Measurements from ENCODE around the gene TMEM174.
"Not testable (repeated sequence)": the region's sequence is repeated elsewhere in the genome, so short reads cannot be mapped to it uniquely, and the experiment has no call there.

The TMEM174 gene

GRCh38 chr5:73193592-73193991, 20.6 kb downstream of the TMEM174 start:
- no peak for DNase-seq

GRCh38 chr5:73196201-73196600, 23.2 kb downstream of the TMEM174 start:
- no peak for DNase-seq

- no peak for DNase-seq
These were observed 24.8 kb downstream of the TMEM174 start for GRCh38 chr5:73197637-73198257.

DNA sequence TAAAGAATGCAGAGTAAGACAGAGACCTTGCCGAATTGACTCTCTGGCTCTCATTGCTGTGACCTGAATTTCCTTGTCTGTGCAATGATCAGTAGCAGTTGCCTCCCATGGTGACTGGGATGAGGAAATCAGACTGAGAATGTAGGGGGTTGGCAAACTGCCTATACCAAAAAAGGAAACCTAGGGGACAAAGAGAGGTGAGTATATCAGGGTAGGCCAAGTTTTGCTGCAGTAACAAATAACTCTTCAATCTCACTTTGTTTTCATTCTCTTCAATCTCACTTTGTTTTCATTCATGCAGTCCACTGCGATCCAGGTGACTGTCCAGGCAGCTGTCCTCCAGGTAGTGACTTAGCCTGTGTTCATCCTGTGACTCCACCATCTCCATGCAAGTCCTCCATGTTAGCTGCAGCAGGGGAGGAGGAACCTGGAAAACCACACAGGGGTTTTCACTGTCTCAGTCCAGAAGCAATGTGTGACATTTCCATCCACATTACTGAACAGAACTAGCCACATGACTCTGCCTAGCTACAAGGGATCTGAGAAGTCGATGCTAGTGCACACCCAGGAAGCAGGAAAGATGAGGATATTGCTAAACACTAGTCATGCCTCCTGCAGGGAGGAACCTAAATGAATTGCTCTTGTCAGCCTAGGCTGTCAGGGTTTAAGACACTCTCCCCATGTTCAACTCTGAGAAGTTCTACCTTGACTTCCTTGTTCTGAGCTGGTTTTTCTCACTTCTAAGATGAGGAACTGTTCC, 26.0 kb downstream of the TMEM174 start:
- no peak for DNase-seq

DNA sequence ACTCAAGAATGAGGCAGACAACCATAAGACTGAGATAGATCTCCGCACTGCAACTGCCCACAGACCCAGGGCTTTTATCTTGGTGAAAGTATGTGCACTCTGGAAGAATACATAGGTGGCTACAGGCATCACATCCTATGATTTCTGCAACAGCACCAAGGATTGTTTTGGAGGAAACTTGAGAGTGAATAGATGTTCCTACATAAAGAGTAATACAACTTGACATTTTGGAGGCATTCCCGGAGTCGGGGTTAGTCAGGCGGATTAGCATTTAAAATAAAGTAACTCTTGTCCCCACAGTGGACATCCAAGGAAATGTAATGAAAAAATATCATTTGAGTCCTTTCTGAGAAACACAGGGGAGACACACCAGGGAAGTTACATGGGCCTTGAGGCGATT, 26.7 kb downstream of the TMEM174 start:
- DNase-seq: no peak

GRCh38 chr5:73201547-73202513, 28.8 kb downstream of the TMEM174 start:
- DNase-seq: peak in 49 of 56 donors; percentile 0 to 78 (median 39)

- no peak for DNase-seq
These were observed 31.3 kb downstream of the TMEM174 start for GRCh38 chr5:73204332-73204731.

GRCh38 chr5:73204733-73205132, 31.7 kb downstream of the TMEM174 start:
- no peak for DNase-seq

DNA sequence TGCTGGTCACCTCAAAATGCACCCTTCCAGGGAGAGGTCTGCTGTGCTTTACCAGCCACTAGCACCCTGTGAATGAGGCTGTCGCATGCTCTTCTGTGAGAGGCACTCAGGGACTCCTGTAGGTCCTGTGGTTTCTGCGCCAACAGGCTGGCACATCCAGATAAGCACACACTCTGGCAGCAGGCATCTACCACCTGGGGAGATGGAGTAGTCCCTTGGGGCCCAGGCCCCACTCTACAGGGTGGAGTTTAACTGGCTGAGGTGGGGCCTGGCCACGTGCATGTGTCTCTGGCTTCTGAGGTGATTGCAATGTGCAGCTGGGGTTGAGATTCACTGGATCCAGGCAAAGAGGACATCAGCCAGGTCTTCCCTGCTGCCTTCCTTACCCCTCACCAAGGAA, 32.3 kb downstream of the TMEM174 start:
- no peak for DNase-seq

DNA sequence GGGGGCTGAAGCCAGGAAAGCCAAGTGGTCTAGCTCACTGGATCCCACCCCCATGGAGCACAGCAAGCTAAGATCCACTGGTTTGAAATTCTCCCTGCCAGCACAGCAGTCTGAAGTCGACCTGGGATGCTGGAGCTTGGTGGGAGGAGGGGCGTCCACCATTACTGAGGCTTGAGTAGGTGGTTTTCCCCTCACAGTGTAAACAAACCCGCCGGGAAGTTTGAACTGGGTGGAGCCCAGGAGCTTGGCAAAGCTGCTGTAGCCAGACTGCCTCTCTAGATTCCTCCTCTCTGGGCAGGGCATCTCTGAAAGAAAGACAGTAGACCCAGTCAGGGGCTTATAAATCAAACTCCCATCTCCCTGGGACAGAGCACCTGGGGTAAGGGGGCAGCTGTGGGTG, 34.2 kb downstream of the TMEM174 start:
- DNase-seq: not testable (repeated sequence)

GRCh38 chr5:73209075-73209474, 36.1 kb downstream of the TMEM174 start:
- DNase-seq: not testable (repeated sequence)

DNA sequence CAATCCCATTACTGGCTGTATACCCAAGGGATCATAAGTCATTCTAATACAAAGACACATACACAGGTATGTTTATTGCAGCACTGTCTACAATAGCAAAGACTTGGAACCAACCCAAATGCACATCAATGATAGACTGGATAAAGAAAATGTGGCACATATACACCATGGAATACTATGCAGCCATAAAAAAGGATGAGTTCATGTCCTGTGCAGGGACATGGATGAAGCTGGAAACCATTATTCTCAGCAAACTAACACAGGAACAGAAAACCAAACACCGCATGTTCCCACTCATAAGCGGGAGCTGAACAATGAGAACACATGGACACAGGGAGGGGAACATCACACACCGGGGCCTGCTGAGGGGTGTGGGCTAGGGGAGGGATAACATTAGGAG, 39.7 kb downstream of the TMEM174 start:
- not testable (repeated sequence) for DNase-seq

GRCh38 chr5:73213566-73213998, 40.6 kb downstream of the TMEM174 start:
- DNase-seq: no peak

- no peak for DNase-seq
These were observed 41.3 kb downstream of the TMEM174 start for GRCh38 chr5:73214306-73214705.

DNA sequence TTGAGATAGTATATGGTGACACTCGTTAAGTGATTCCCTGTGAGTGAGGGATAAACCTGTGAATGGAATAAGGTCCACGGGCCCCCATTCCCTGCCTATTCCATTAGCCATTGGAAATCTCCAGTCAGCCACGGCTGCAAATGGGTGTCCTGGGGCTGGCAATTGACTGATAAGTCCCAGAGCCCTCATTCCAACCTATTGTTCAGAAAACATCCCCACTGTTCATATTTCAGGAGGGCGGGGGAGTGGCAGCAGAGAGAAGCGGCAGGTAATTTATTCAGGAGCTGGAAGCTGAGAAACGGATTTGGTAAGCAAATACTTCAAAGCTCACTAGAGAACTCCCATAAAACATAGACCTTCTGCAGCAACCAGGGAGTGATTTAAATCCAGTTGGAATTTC, 42.0 kb downstream of the TMEM174 start:
- DNase-seq: no peak

DNA sequence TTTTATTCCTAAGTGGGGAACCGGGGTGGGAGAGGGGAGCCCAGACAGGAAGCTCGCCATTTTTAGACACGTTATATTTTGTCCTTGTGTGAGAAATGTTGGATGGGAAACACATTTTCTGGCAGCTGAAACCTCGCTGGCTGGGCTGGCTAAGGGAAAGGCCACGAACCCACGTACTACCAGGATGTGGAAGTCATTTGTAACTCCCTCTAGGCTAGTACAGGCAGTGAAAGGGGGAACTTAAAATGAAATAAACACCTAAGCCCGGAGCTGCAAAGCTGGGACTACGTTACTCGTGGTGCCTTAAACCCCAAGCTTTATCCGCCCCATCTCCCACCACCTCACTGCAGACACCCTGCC, 42.5 kb downstream of the TMEM174 start:
- no peak for DNase-seq

- DNase-seq: peak in 46 of 56 donors; percentile 6 to 78 (median 41)
These were observed 43.1 kb downstream of the TMEM174 start for GRCh38 chr5:73215891-73216610.

DNA sequence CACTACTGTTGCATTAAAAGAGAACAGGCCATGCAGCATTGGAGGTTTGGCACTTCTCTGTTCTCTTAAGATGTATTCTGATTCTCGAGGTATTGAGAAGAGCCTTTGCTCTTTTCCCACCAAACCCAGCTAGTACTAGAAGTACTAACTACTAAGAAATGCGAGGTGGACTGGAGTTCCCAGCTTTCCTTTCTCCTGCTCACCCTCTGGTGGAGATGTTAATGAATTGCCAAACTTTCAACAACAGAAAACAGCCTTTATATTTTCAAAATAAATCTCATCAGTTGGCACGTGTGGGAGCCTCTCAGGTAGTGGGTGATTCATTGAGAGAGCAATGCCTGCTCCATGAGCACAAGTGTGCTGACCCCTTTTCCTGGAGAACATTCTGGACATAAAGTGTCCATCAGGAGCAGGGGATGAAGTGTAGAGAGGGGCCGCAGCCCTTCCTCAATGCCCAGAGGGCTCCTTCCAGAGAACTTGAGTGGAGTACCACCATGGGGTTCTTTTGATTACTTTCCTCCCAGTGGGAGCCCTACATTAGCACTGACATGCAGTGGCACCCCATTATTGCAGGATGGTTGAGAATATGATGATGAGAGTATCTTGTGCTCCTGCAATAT, 45.7 kb downstream of the TMEM174 start:
- no peak for DNase-seq

- DNase-seq: not testable (repeated sequence)
These were observed 46.3 kb downstream of the TMEM174 start for GRCh38 chr5:73219336-73219735.

DNA sequence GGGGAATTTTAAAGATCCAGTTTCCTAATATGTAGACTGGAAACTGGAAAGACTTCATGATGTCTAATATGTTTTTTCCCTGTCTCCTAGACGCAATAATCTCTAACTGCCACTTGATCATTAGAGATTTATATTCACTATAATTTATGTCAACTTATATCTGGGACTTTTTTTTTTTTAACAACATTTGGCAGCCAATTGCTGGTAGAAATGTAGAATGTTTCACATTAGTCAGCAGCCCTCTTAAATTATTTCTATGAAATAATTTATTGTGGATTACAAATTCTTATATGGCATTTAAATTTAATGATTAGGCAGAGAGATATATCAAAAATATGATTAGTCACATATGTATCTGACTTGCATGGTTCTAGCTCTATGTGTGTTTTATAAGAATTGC, 48.2 kb downstream of the TMEM174 start:
- no peak for DNase-seq

DNA sequence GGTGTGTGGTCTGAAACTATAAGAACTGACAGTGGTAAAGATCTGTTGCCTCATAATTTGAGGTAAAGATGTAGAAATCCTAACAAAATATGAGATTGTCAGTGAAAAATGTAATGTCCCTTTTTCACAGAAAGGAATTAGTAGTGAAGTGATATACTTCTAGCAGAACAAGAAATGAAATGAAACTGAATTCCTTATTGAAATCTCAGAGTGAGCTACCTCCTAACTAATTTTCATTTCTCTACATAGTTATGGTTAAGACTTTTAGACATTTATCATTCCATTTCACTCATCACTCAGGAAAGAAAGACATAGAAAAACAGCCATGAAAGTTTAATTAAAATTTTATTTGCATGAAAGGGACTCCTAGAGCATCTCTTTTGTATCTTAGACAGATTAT, 48.7 kb downstream of the TMEM174 start:
- no peak for DNase-seq

All from nucleus accumbens (tissue), 56 donors.